IPS-18c (cell line): ENCODE results near the gene MGAT4C.

Experiments used
- H3K4me3 ChIP-seq: 2 replicates; pipeline ENCODE4 v1.7.0; 2013; ENCODE audit warnings: low read depth, mild to moderate bottlenecking, low read length, moderate library complexity; ENCODE audit not compliant: insufficient read depth
- H3K9me3 ChIP-seq: one replicate; pipeline ENCODE4 v1.6.1; 2013; ENCODE audit warnings: mild to moderate bottlenecking, low read length, moderate library complexity; ENCODE audit not compliant: control insufficient read depth, insufficient read depth

MGAT4C gene

DNA sequence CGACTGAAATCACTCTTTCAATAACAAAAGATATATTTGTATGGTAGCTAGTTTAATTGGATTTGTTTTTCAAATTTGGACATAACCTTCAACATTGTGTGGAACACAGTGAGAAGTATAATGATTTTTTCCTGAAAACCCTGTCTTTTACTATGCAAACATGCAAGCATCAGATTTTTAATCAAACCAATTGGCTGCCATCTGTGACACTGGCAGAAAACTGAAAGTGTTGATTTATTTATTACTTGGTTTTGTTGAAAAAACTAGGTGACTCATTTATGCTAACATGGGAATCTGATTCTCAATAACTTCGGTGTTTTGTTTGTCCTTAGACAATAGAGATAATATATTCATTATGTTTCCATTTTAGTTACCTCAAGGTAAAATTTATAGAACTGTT lies 300.1 kb downstream of the MGAT4C start:
- no peak overlapping the region for H3K4me3 ChIP-seq
- H3K9me3 ChIP-seq, result no peaks in the 10 kb centered on the region

- Histone ChIP-seq H3K4me3 (no peak overlapping the region), H3K9me3 (no peaks in the 10 kb centered on the region)
Measured at GRCh38 chr12:85955127-85955526, 301.1 kb downstream of the MGAT4C start.

DNA sequence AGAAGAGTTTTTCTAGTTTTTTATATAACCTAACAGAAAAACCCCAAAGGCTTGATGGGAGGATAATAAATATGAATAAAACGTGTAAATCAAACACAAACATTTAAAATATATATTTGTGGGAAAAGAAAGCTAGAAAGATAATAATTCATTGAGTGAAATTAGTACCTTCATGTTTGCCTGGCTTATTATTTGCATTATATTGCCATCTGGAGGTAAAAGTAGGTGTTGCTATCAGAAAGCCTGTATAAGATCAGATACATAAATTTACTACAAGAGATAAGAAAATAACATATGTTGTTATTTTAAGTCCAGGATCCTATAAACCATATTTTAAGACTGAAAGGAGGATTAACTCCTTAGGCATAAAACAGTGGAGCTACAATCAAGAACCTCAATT lies 304.4 kb downstream of the MGAT4C start:
- Histone ChIP-seq H3K4me3 (no peak overlapping the region), H3K9me3 (no peaks in the 10 kb centered on the region)

GRCh38 chr12:85949253-85949652 lies 306.9 kb downstream of the MGAT4C start:
- no peaks in the 10 kb centered on the region for H3K9me3 ChIP-seq
- no peak overlapping the region for H3K4me3 ChIP-seq

GRCh38 chr12:85948340-85948739 lies 307.9 kb downstream of the MGAT4C start:
- Histone ChIP-seq H3K4me3 (no peak overlapping the region), H3K9me3 (no peaks in the 10 kb centered on the region)

DNA sequence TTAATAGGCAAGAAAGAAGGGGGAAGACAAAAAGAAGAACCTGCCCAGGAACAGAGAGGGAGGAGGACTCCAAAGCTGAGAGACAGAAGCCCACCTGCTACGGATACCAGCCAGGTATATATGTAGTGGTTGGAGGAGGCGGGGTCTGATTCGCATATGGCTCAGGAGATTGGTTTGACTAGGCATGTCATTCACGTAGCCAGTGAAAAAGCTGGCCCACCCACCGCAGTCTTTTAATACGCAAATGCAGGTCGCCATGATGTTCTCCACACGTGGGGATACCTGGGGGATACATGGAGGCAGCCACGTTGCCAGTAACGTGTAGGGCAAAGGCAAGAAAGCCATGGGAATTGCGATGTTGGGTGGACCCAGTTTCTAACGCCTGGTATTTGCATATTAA lies 308.9 kb downstream of the MGAT4C start:
- no peak overlapping the region for H3K4me3 ChIP-seq
- no peaks in the 10 kb centered on the region for H3K9me3 ChIP-seq

GRCh38 chr12:85946375-85946774 lies 309.8 kb downstream of the MGAT4C start:
- no peak overlapping the region for H3K4me3 ChIP-seq
- H3K9me3 ChIP-seq, result no peaks in the 10 kb centered on the region

DNA sequence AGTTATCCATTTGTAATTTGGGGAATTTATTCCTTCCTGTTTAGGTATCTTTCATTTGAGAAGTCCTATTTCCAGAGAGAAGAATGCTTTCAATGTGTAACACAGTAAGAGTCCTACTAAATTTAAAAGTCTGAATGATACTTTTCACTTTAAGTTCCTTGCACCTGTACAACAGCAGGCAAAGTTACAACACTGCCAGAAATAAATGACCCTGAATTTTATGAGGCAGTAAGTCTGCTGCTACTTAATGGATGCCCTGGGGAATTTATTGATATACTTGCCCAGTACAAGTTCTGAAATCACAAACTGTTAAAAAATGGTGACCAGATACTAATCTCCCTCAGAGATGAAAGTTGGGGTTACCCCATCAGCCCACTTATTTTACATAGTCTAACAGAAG lies 329.0 kb downstream of the MGAT4C start:
- Histone ChIP-seq H3K9me3 (no peaks in the 10 kb centered on the region), H3K4me3 (no peak overlapping the region)

DNA sequence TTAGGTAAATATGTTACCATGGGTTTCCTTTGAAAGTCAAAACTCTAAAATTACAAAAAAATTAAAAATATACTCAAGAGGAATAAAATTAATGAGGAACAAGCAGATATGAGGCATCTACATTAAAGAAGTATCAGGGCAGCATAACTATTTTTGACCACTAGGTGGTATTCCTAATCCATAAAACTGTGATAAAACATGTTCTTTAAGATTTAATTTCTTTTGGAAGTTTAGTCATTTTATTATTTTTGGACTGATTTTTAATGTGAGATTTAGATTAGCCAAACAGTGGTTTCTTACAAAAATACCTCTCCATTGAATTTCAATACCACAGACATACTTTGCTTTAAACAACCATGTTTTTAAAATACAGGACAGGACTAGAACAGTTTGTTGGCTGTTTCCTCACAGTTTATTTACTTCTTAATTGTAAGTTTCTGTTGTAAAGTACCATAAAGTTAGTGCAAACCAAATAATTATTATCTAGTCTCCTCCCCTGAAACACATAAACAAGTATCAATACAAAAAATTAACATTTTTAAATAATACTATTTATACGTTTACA lies 332.3 kb downstream of the MGAT4C start:
- no peak overlapping the region for H3K4me3 ChIP-seq

DNA sequence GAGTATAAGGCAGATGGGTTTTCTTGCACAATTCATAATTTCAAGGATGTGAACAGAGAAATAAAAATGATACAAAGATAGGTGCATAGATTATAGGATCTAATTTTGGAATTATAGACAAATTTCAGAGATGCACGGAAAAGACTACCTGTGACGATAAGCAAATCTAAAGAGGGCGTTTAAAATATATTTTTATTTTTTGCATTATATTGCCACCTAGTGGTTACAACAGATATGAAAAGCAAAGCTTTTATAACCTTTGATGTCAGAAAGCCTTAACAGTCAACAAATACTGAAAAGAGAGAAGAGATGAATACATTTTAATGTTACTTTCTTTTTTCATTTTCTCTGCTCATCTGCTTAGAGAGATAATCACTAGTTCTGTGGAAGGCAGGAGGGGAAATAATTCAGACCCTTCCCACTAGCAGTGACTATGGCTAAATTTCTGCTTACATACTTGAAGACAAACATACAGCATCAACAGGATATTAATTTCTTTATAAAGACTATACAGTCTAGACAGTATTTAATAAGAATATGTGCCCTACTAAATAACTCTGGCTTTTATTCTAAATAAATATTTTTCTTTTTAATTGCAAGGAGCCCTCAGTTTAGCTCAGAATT lies 335.8 kb downstream of the MGAT4C start:
- Histone ChIP-seq H3K9me3 (no peaks in the 10 kb centered on the region), H3K4me3 (no peak overlapping the region)

More for the DNA sequence above, 332.3 kb downstream of the MGAT4C start:
- no peaks in the 10 kb centered on the region for H3K9me3 ChIP-seq
